ENCODE measurements around the gene LTBP1. TPM values are rescaled to one million over a fixed set of nuclear protein-coding genes. Genes with fewer than 3 reads are reported as not detected.

The LTBP1 gene
- total RNA-seq, 2 donors from 2014 or later, result 19.4 to 23.1 TPM

DNA sequence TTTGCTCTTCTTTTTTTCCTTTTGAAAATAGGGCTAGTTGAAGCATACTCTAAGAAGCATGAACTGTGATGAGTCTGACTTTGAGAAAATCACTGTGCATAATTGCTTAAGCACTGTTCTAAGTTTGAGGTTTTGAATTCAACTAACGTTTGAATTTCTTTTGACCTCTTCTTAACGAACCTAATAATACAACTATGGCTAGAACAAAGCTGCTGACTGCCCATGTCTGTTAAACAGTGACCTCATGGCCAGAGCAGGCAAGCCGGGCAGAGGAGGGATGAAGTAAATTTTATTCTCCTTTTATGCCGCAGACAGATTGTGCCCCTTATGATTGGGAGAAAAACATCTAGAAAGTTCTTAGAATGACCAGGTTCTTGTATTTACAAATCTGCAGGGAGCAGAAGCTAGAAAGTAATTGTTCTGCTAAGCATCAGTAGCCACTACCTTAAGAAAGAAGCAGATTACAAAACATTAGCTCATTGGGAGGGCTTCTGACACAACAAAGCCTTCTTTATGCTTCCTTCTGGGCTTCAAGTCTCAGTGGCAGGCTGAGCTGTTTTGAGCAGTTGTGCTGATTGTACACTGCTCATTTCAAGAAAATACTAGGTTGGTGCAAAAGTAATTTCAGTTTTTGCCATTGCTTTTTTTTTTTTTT is 431.9 kb downstream of the LTBP1 start:
- no peak for DNase-seq
- Histone ChIP-seq H3K36me3 (no peaks in the 10 kb centered on the region), H3K9ac (ENCODE audit: low read depth in 2 of 2, low read length in 2 of 2) (no peak overlapping the region), H3K4me3 (no peak overlapping the region), H3K9me3 (no peaks in the 10 kb centered on the region), H3K27me3 (no peaks in the 10 kb centered on the region), H3K4me1 (no peaks in the 10 kb centered on the region), H3K27ac (no peak overlapping the region)
- intact Hi-C loops (cut with DNase I), result loop anchor here (10.0 kb wide), 1 partner anchor 344 kb away; no protein-coding TSS in a partner anchor
- TF ChIP-seq, protein P1, sequence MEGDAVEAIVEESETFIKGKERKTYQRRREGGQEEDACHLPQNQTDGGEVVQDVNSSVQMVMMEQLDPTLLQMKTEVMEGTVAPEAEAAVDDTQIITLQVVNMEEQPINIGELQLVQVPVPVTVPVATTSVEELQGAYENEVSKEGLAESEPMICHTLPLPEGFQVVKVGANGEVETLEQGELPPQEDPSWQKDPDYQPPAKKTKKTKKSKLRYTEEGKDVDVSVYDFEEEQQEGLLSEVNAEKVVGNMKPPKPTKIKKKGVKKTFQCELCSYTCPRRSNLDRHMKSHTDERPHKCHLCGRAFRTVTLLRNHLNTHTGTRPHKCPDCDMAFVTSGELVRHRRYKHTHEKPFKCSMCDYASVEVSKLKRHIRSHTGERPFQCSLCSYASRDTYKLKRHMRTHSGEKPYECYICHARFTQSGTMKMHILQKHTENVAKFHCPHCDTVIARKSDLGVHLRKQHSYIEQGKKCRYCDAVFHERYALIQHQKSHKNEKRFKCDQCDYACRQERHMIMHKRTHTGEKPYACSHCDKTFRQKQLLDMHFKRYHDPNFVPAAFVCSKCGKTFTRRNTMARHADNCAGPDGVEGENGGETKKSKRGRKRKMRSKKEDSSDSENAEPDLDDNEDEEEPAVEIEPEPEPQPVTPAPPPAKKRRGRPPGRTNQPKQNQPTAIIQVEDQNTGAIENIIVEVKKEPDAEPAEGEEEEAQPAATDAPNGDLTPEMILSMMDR (IDR thresholded peaks at IDR 0.05), result no peak

DNA sequence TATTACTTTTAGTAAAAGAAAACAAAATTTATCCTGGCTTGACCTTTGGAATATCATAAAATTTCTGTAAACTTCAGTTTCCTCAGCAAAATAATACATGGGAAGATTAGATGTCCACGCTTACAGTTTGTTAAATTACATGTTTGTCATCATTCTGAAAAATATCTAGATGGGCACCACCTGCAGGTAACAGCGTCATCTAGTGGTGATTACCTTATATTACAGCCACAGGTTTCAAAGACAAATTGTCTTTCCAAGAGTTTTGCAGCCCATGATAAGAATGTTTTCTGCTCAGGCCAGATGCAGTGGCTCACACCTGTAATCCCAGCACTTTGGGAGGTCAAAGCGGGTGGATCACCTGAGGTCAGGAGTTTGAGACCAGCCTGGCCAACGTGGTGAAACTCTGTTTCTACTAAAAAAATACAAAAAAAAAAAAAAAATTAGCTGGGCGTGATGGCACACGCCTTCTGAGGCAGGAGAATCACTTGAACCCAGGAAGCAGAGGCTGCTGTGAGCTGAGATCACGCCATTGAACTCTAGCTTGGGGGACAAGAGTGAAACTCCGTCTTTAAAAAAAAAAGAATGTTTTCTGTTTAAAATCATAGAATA is 433.4 kb downstream of the LTBP1 start:
- TF ChIP-seq, protein P1 (IDR thresholded peaks at IDR 0.05), result peak; percentile 66
- Histone ChIP-seq H3K27ac (no peak overlapping the region), H3K36me3 (no peaks in the 10 kb centered on the region), H3K9ac (ENCODE audit: low read depth in 2 of 2, low read length in 2 of 2) (no peak overlapping the region), H3K27me3 (no peaks in the 10 kb centered on the region), H3K4me3 (no peak overlapping the region), H3K9me3 (no peaks in the 10 kb centered on the region), H3K4me1 (no peaks in the 10 kb centered on the region)
- intact Hi-C loops (cut with DNase I), result no loop called here
- DNase-seq, result no peak

DNA sequence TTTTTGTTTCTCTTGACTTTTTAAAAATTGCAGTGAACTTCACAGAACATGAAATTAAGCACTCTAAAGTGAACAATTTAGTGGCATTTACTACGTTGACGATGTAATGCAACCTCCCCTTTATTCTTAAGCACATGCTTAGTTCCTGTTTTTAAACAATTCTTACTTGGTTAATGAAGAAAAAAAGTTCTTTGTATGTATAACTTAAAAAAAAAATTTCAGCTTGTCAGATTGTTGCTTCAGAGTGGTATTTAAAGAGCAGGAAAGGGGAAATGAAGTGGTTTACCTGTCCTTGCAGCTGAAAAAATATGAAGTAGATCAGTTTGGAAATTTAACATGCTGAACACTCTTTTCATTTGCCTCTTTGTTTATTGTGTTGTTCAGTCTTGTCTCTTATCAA is 434.0 kb downstream of the LTBP1 start:
- Histone ChIP-seq H3K4me1 (no peaks in the 10 kb centered on the region), H3K9ac (ENCODE audit: low read depth in 2 of 2, low read length in 2 of 2) (no peak overlapping the region), H3K27ac (no peak overlapping the region), H3K9me3 (no peaks in the 10 kb centered on the region), H3K27me3 (no peaks in the 10 kb centered on the region), H3K36me3 (no peaks in the 10 kb centered on the region), H3K4me3 (no peak overlapping the region)
- TF ChIP-seq, protein P1 (IDR thresholded peaks at IDR 0.05), result no peak
- intact Hi-C loops (cut with DNase I), result no loop called here
- DNase-seq, result no peak

DNA sequence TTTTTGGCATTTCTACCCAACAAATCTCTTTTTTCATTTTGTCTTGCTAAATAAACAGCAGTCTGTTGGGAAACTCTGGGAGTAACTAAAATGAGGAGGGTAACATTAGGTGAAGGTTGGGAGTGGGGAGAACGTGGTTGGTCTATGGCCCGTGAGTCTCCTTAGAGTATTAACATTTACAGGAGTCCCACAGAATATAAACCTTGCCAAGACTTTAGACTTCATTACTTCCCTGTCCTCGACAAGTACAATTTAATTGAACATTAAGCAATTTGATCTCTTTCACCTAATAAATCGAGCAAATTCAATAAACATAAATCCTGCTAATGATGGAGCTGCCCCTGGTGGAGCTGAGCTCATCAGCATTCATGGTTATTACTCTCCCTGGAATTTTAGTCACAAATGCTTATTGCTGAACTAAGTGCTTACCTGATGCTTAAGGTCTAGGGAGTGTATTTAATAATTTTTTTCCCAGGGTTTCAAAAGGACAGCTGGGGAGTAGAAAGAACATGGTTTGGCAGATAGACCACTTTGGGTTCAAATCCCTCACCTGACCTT is 434.6 kb downstream of the LTBP1 start:
- TF ChIP-seq, protein P1 (IDR thresholded peaks at IDR 0.05), result no peak
- intact Hi-C loops (cut with DNase I), result no loop called here
- no peak overlapping the region for H3K9ac ChIP-seq (ENCODE audit: low read depth in 2 of 2, low read length in 2 of 2)
- no peak overlapping the region for H3K27ac ChIP-seq
- no peaks in the 10 kb centered on the region for H3K27me3 ChIP-seq
- no peaks in the 10 kb centered on the region for H3K4me1 ChIP-seq
- no peak for DNase-seq
- no peaks in the 10 kb centered on the region for H3K9me3 ChIP-seq
- no peaks in the 10 kb centered on the region for H3K36me3 ChIP-seq
- no peak overlapping the region for H3K4me3 ChIP-seq

DNA sequence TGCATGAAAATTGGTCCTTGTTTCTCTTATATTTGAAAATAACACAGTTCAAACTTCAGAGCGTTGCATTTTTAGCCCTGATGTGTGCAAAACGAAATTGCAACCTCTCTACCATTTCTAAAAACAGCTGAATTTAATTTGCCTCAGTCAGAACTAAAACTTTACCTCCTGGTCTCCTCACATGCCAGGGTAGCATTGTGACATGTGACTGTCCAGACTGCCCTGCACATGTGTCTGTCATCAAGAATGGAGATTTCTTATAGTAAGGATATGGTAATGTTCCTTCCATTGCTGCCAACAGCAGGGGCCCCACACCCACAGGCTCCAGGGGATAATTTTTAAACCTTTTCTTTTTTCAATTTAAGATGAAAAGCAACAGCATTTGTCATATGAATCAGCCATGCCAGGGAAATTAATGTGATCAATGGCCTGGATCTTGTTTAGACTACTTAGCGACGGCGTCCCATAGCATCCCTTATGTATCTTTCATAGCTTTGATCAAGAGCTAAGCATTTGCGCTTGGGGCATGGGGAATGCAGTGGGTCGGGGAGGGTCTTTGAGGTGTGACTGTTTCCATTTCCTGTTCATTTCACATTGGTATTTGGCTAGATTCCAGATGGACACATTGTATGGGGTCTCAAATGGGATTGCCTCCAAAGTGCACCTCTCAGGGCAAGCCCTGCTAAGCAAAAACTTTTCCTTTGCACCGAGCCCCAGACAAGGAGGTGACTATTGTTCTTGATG is 437.3 kb downstream of the LTBP1 start:
- H3K9me3 ChIP-seq, result no peaks in the 10 kb centered on the region
- no peak overlapping the region for H3K27ac ChIP-seq
- no peaks in the 10 kb centered on the region for H3K4me1 ChIP-seq
- H3K27me3 ChIP-seq, result no peaks in the 10 kb centered on the region
- DNase-seq, result no peak
- H3K36me3 ChIP-seq, result no peaks in the 10 kb centered on the region
- TF ChIP-seq, protein P1 (IDR thresholded peaks at IDR 0.05), result no peak
- no peak overlapping the region for H3K4me3 ChIP-seq
- no peak overlapping the region for H3K9ac ChIP-seq (ENCODE audit: low read depth in 2 of 2, low read length in 2 of 2)
- intact Hi-C loops (cut with DNase I), result no loop called here
